Sciatic nerve (tissue), 2 donors: ENCODE data around the gene HIP1R. TPM values are rescaled to one million over a fixed set of nuclear protein-coding genes. Genes with fewer than 3 reads are reported as not detected.
"Not testable (repeated sequence)": the region's sequence is repeated elsewhere in the genome, so short reads cannot be mapped to it uniquely, and the experiment has no call there.

ENCODE experiments used
- ATAC-seq: fragments of 200-7000 bp; cut with Tn5 transposase; one replicate; pipeline ENCODE4 v1.9.1; 2020; ENCODE audit warnings: mild to moderate bottlenecking, moderate library complexity
- DNase-seq: peaks from one replicate; pipeline ENCODE4 v3.0.0-alpha.2; 2020; ENCODE audit warnings: low spot score
- intact Hi-C: fragments of 100-400 bp; cut with DNase I; formaldehyde crosslinking; loops from one replicate; pipeline ENCODE4 v1.14.2; 2022
- total RNA-seq: library from RNA; stranded (reverse); fragmentation: NEBNext Ultra II Directional; extraction: Animal tissue kit (Norgen Biotek cat#: 25700); gene quantifications from one replicate; pipeline ENCODE4 v1.2.1, GENCODE V29; 2021
- donor health status: DM: no; HTN: no; CAD: no.
- donor health status: DM: no; HTN: no; CAD: no.

The HIP1R gene
- total RNA-seq, 1 donor from 2014 or later: 14.3 TPM

DNA sequence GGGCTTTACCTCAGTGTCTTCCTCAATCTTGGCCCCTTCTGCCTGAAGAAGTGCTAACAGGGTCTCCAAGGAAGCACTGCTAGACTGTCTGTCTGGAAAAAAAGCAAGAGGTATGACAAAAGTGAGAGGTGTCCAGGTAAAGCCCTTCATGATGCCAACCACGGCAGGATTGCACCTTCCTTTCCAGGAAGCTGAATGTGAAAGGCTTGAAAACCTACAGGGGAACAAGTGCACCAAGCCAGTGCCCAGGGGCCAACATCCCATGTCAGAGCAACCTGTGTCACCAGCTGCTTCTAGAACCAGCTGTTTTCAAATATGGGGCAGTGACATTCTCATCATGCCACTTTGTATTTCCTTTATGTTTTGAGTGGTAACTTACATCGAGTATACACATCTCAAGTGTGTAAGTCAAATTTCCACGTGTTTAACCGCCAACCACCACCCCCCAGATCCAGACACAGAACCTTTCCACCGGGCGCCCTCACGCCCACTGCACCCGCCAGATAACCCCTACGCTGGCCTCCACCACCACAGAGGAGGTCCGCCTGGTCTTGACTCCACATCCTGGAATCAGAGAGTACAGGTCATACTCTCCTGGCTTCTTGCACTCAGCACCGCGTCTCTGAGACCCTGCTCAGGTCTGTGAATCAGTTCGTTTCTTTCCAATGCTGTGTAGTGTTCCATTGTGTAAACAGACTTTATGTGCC is 33.4 kb downstream of the HIP1R start:
- DNase-seq: peak; percentile 47
- intact Hi-C loops: no loop called here
- no peak for ATAC-seq

DNA sequence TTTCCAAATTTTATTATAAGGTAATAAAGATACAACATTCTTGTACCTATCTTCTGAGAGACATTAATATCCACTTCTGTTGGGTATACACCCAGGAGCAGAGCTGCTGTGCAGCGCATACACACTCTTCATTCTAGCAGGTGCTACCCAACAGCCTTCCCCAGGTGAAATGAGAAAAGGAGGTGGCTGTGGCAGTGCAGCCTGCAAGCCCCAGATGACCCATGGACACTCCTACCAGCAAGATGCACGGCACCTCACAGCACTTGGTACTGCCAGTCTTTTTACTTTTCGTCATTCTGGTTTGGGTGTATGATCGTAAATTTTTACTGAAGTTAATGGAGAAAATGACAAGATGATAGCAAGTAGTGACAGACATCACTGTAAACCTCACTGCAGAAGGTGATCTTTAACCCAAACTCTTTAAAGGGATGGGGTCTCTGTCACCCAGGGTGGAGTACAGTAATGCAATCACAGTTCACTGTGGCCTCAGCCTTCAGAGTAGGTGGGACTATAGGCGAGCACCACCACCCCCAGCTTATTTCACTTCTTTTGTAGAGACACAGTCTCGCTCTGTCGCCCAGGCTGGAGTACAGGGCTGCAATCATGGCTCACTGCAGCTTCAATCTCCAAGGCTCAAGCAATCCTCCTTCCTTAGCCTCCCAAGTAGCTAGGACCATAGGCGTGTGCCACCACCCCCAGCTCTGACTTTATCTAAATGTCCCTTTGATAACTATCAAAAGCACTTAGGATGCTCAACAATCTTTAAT is 34.1 kb downstream of the HIP1R start:
- DNase-seq (peak; percentile 23), ATAC-seq (no peak)
- intact Hi-C loops: no loop called here

DNA sequence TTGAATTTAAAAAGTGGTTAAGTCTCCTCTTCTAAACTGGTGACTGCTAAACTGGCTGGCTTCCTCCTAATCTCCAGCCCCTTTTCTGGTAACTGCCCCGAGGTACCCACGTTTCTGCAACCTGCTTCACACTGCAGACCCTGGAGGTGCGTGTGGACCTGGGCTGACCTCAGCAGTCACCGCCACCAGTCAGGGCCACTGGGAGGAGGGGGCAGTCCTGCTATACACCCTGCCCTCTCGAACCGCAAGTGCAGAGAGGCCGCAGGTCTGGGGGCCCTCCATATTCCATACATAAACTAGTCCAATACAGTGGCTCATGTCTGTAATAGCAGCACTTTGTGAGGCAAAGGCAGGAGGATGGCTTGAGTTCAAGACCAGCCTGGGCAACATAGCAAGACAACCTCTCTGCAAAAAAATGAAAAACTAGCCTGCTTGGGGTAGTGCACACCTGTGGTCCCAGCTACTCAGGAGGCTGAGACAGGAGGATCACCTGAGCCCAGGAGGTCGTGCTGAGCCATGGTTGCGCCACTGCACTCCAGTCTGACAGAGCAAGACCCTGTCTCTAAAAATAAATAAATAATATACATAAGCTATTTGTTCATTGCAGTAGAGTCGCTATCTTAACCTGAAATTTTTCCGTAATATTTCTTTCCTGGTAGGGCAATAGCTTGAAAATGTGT is 35.0 kb downstream of the HIP1R start:
- intact Hi-C loops: no loop called here
- ATAC-seq: no peak
- peak; percentile 43 for DNase-seq

DNA sequence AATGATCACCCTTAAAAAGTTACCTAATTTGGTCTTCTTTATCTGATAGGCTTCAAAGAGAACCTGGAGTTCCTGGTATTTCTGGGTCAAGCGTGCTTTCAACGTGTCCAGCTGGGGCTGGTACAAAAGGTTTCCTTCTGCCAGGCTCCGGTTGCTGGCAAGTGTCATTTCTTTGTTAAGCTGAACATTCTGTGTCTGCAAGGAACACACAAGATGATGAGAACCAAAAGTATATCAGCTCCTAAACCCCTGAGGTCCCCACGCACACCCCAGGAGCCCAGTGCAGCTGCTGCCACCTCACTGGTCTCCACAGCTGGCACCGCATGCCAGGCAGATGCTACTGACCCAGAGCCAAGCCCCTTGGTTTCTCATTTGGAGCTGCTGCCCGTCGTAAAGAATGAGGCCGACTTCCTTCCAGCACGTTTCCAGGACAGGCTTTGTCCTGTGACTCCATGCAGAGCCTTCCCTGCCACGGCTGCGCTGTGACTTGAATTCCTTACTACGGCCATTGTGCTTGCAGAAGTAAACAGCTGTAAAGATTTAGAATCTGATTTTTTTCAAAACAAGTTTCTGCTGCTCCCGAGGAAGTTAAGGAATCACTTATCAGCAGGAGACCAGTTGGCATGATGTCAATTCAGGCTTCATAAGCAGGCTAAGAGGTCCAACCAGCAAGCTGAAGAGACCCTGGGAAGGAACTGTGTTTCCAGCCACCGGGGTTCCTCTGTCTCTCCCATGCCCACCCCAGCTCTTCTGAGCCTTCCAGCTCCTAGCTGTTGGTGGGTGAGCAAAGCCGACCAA is 35.8 kb downstream of the HIP1R start:
- peak; percentile 70 for DNase-seq
- intact Hi-C loops: no loop called here
- peak; percentile 20 for ATAC-seq

DNA sequence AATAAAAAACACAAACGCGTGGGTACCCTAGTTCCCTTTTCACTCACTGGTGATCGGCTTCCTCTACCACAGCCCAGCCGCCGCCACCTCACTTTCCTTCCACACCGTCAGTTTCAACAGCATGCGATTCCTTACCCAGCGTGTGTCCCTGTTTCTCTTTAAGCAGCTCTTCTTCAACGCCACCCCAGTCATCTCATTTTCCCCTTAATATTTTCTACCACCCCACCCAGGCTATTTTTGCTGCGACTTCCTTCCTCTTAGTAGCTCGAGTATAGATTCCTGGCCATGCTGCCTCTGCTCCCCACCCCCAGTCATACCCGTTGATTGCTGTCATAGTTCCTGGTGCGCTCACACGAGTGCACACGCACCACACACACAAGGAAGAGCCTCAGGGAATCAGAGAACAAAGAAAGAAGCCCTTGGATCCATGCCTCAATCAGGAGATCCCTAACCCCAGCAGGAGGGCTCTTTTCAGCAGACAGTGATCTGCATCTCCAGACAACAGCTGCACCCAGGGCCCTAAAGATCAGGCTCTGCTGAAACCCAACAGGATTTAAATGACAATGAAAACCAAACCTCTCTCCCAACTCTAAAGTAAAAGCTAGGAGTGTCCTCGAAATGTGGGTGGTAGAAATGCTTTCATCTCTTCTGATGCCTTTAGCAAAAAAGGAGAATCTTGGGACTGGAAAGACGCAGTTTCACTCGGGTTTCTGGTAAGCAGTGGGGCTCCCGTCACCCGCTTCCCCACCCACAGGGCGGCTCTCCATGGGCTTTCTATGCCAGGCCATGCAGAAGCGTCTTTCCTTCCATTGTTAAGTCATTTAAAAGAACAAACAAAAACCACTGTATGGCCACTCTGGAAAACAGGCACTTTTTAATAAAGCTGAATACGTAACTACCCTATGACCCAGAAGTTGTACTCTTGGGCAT is 36.9 kb downstream of the HIP1R start:
- DNase-seq: peak; percentile 68
- intact Hi-C loops: no loop called here
- ATAC-seq: peak; percentile 87

DNA sequence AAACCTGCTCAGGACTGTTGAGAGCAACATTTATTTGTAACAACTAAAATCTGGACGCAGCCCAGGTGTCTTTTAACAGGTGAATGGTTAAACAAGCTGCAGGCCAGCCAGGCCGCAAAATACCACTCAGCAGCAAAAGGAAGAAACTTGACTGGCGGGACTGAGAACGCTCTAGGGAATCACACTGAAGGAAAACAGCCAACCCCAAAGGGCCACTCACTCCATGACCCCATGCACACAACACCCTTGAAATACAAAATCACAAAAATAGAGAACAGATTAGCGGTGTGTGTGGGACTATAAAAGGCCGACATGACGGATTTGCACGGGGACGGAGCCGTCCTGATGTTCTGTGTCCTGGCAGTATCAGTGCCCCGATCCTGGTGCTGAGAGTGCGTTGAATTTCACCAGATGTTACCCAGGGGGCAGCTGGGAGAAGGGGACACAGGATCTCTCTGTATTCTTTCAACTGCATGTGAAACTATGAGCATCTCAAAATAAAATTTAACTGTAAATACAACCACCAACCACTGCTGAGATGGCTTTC is 37.6 kb downstream of the HIP1R start:
- intact Hi-C loops: no loop called here
- ATAC-seq (no peak), DNase-seq (peak; percentile 28)

DNA sequence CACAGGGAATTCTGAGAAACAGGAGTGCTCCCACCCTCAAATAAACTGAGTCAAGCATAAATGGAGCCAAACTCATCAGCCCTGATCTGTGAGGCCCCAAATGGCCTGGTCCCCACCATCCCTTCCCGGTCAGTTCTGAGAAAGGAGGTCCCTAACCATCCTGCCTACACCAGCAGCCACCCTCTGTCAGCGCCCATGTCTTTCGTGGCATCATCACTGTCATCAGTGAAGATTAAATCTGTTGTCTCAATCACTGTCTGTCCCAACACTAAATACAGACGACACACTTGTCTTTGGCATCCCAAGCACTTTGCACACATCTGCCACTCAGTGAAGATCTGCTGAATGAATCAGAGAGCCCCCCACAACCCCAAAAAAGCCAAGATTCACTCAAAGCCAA is 38.3 kb downstream of the HIP1R start:
- ATAC-seq (no peak), DNase-seq (peak; percentile 19)
- intact Hi-C loops: no loop called here

DNA sequence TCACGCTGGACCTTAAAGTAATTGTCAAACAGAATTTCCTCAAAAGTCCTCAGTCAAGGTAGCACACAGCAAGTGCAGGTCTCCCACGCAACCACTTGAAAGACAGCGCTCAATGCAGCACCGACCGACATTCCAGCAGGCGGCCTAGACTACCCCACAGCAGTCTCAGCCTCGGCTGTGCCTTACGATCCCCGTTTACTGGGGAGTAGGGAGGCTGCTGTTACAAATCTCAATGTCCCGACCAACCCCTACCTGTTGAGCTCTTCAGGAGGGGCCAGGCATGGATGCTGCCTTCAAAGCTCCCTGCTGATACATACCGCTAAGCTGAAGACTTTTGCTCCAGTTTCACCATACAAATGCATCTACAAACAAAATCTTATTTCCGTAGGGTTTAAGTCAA is 38.8 kb downstream of the HIP1R start:
- intact Hi-C loops: no loop called here
- ATAC-seq: no peak
- DNase-seq: peak; percentile 46

DNA sequence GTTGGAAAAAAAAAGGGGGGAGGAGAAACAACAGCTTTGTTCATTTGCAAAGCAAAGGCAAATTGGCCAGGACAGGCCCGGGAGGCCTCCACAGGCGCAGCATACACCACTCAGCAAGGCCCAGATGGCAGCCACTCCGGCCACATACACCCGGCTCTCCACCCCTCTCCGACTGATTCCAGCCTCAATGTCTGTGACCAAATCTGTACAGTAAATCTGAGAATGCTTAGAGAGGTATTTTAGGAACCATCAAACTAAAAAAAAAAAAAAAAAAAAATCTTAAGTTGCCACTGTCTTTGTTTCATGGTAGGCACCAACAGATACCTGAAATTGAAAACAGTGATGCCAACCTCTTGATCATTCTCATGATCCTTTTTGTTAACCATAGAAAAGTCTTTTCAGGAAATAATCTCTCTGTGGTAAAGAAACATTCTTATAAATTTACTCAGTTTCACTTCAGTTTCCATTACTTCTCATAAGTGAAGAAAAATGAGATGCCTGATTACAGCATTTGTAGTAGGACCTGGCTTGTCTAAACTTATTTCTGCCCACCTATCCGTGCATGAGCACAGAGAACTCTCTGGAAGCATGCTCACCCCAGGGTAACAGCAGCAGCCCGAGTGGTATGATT is 40.4 kb downstream of the HIP1R start:
- DNase-seq: no peak
- intact Hi-C loops: no loop called here
- no peak for ATAC-seq

DNA sequence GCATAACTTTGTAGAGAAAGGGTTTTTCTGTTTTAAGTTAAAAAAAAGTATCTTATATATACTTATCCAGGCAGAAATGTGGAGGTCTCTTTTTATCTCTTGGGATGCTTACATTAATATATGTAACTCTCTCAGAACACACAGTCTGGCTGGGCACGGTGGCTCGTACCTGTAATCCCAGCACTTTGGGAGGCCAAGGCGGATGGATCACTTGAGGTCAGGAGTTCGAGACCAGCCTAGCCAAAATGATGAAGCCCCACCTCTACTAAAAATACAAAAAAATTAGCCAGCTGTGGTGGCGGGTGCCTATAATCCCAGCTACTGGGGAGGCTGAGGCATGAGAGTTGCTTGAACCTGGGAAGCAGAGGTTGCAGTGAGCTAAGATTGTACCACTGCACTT is 41.0 kb downstream of the HIP1R start:
- ATAC-seq, intact Hi-C loops, DNase-seq: not testable (repeated sequence)

DNA sequence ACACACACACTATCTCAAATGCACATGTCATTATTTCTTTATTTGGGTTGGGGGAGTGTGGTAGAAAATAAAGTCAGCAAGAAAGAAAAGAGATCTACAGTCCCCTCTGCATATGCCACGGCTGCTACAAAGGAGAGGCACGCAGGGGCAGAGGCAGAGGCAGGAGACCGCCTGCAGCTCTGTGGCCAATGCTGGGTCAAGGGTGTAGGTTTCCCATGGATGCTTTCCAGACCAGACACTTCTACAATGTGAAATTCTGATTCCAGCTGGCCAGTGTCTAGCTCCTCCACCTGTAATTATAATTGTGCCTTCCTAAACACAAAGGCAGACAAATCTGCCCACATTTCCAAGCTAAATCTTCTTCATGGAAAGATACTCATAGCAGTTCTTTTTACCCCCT is 41.5 kb downstream of the HIP1R start:
- DNase-seq (no peak), ATAC-seq (no peak)
- intact Hi-C loops: no loop called here

DNA sequence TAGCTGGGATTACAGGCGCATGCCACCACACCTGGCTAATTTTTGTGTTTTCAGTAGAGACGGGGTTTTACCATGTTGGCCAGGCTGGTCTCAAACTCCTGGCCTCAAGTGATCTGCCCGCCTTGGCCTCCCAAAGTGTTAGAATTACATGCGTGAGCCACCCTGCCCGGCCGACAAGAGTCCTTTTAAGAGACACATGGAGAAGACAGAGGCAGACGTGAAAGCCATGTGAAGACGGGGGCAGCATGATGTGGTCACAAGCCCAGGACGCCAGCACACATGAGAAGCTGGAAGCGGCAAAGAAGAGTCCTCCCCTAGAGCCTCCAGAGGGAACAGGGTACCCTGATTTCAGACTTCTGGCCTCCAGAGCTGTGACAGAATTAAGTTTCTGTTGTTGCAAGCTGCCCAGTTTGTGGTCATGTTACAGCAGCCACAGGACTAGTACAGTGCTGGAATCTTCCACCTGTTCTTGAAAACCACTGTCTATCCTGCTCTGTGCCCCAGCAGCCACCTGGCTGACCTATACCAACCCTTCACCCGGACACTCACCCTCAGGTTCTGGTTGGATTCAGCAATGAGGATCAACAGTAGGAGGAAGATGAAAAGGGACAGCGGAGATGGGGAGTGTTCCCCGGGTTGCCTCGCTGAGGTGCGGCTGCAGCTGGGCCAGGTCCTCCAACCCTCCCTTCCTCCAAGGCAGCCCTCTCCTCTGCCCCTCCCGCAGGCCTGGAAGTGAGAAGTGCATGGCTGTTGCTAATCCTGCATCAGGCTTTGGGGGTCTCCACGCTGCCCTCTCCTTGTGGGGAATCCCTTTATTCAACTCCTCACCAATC is 43.7 kb downstream of the HIP1R start:
- DNase-seq (no peak), ATAC-seq (no peak)
- intact Hi-C loops: no loop called here

DNA sequence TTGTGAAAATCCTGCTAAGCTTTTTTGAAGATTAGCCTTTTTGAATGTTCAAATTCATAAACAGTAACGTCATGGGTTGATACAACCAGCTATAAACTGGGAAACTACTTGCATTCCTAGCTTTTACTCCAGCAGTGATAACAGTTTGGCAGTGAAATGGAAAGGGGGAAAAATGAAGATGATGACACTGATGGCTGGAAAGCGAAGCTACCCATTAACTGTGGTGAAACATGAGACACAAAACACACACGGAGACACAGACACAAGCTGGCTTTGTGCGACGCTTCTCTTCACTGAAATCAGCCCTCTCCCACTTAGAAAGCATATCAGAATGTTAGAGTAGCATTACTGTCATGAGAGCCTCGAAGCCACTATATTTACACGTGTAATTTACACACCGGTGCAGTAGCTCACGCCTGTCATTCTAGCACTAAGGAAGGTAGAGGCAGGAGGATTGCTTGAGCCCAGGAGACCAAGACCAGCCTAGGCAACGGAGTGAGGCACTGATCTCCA is 45.0 kb downstream of the HIP1R start:
- DNase-seq (no peak), ATAC-seq (peak; percentile 19)
- intact Hi-C loops: loop anchor here (5.0 kb wide), 1 partner anchor 67 kb away; no protein-coding TSS in a partner anchor

DNA sequence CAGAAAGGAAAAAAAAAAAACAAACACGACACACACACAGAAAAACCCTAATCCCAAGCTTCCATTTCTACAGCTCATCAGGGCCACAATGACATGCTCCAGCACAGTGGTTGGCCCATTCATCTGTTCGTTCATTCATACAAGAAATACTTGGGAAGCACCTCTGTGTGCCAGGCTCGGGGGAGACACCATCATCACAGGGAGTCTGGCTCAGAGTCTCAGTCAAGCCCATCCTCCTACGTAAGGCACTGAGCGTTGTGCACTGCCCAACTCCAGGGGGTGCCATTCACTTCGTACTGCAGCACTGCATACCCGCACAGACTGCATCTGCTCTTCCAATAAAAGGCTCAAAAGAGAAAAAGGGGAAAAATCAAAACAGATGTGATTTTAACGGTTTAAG is 45.4 kb downstream of the HIP1R start:
- intact Hi-C loops: loop anchor here (5.0 kb wide), 1 partner anchor 67 kb away; no protein-coding TSS in a partner anchor
- ATAC-seq (peak; percentile 80), DNase-seq (no peak)

DNA sequence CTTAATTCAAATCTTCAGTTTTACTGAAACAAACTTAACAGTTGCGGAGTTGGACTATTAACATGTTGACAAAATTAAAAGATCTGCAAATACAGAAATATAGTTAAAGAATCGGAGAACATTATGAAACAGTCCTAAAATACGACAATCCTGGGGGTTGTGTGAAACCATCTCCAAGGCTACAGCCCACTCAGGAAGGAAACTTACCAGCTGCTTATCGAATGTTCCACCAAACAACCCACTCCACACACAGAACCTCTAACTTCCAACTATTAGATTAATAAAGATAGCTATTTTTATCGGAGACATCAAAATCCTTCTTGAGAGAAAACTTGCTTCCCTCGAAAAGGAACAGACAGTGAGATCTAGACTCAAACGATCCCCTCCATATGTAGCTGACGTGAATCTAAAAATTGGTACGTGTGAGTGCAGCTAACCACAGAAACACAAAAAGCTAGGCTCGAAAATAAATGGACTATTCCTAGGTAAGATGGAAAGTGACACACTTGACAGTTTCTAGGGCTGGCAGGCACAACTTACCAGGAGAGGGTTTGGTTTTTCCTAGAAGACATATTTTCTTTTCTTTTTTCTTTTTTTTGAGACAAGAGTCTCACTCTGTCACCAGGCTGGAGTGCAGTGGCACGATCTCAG is 47.8 kb downstream of the HIP1R start:
- no peak for DNase-seq
- intact Hi-C loops: loop anchor here (5.0 kb wide), 1 partner anchor 64 kb away; no protein-coding TSS in a partner anchor

More for the DNA sequence above, 47.8 kb downstream of the HIP1R start:
- ATAC-seq: no peak
